ENCODE results near the gene NHLH2. TPM values are rescaled to one million over a fixed set of nuclear protein-coding genes. Genes with fewer than 3 reads are reported as not detected.

Gene NHLH2
- total RNA-seq, 2 donors from 2014 or later: not detected

GRCh38 chr1:115880981-115881672 lies 40.2 kb upstream of the NHLH2 start:
- Histone ChIP-seq H3K4me3 (no peak overlapping the region), H3K4me1 (ENCODE audit: control insufficient read depth in 1 of 2, low read depth in 2 of 2) (no peaks in the 10 kb centered on the region), H3K36me3 (no peaks in the 10 kb centered on the region), H3K27ac (no peak overlapping the region), H3K27me3 (replicated peaks; ENCODE audit: insufficient read depth) (no peaks in the 10 kb centered on the region), H3K9me3 (no peaks in the 10 kb centered on the region)
- no peak for DNase-seq (ENCODE audit: low spot score)
- TF ChIP-seq CTCF (IDR thresholded peaks at IDR 0.05): no peak
- ATAC-seq (ENCODE audit: insufficient number of reproducible peaks, low FRiP score, low read depth): no peak

- Histone ChIP-seq H3K36me3 (no peaks in the 10 kb centered on the region), H3K4me3 (no peak overlapping the region), H3K27me3 (replicated peaks; ENCODE audit: insufficient read depth) (no peaks in the 10 kb centered on the region), H3K9me3 (no peaks in the 10 kb centered on the region), H3K27ac (no peak overlapping the region), H3K4me1 (ENCODE audit: control insufficient read depth in 1 of 2, low read depth in 2 of 2) (no peaks in the 10 kb centered on the region)
- TF ChIP-seq CTCF (IDR thresholded peaks at IDR 0.05): no peak
- no peak for DNase-seq (ENCODE audit: low spot score)
- no peak for ATAC-seq (ENCODE audit: insufficient number of reproducible peaks, low FRiP score, low read depth)
Observed at GRCh38 chr1:115879977-115880376, 39.1 kb upstream of the NHLH2 start.

- H3K4me1 ChIP-seq (ENCODE audit: control insufficient read depth in 1 of 2, low read depth in 2 of 2): no peaks in the 10 kb centered on the region
- no peaks in the 10 kb centered on the region for H3K36me3 ChIP-seq
- no peaks in the 10 kb centered on the region for H3K27me3 ChIP-seq (replicated peaks; ENCODE audit: insufficient read depth)
- no peak overlapping the region for H3K4me3 ChIP-seq
- no peak for ATAC-seq (ENCODE audit: insufficient number of reproducible peaks, low FRiP score, low read depth)
- no peak overlapping the region for H3K27ac ChIP-seq
- TF ChIP-seq CTCF (IDR thresholded peaks at IDR 0.05): no peak
- no peak for DNase-seq (ENCODE audit: low spot score)
- H3K9me3 ChIP-seq: no peaks in the 10 kb centered on the region
Observed at GRCh38 chr1:115877511-115877910, 36.6 kb upstream of the NHLH2 start.

- H3K4me1 ChIP-seq (ENCODE audit: control insufficient read depth in 1 of 2, low read depth in 2 of 2): no peaks in the 10 kb centered on the region
Observed at GRCh38 chr1:115874904-115875303, 34.0 kb upstream of the NHLH2 start.

DNA sequence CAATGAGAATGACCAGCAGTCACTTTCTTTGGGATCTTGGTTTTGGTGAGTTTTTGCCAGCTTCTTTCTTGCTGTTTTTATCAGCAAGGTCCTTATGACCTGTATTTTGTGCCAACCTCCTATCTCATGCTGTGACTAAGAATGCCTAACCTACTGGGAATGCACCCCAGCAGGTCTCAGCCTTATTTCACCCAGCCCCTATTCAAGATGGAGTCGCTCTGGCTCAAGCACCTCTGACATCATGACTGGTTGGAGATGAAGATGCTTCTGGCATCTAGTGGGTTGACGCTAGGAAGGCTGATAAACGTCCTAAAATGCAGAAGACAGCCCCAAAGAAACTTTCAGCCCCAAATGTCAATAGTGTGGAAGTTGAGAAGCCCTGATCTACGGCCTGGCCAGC lies 33.6 kb upstream of the NHLH2 start:
- no peak for TF ChIP-seq CTCF (IDR thresholded peaks at IDR 0.05)
- DNase-seq (ENCODE audit: low spot score) (no peak), ATAC-seq (ENCODE audit: insufficient number of reproducible peaks, low FRiP score, low read depth) (no peak)
- H3K36me3 ChIP-seq: no peaks in the 10 kb centered on the region
- H3K9me3 ChIP-seq: no peaks in the 10 kb centered on the region
- H3K4me3 ChIP-seq: no peak overlapping the region
- no peaks in the 10 kb centered on the region for H3K4me1 ChIP-seq (ENCODE audit: control insufficient read depth in 1 of 2, low read depth in 2 of 2)
- no peak overlapping the region for H3K27ac ChIP-seq
- H3K27me3 ChIP-seq (replicated peaks; ENCODE audit: insufficient read depth): no peaks in the 10 kb centered on the region

More at GRCh38 chr1:115874904-115875303, 34.0 kb upstream of the NHLH2 start:
- Histone ChIP-seq H3K27ac (no peak overlapping the region), H3K9me3 (no peaks in the 10 kb centered on the region), H3K27me3 (replicated peaks; ENCODE audit: insufficient read depth) (no peaks in the 10 kb centered on the region), H3K36me3 (no peaks in the 10 kb centered on the region), H3K4me3 (no peak overlapping the region)
- no peak for DNase-seq (ENCODE audit: low spot score)
- no peak for TF ChIP-seq CTCF (IDR thresholded peaks at IDR 0.05)
- no peak for ATAC-seq (ENCODE audit: insufficient number of reproducible peaks, low FRiP score, low read depth)

All from thoracic aorta (tissue), 2 donors.